Activated gamma-delta T cell (primary cell): ENCODE data around the gene FANCI.

Experiments used
- DNase-seq: peaks from one replicate; lab custom pipeline; 2025; lab: John Stamatoyannopoulos, UW

FANCI gene

DNA sequence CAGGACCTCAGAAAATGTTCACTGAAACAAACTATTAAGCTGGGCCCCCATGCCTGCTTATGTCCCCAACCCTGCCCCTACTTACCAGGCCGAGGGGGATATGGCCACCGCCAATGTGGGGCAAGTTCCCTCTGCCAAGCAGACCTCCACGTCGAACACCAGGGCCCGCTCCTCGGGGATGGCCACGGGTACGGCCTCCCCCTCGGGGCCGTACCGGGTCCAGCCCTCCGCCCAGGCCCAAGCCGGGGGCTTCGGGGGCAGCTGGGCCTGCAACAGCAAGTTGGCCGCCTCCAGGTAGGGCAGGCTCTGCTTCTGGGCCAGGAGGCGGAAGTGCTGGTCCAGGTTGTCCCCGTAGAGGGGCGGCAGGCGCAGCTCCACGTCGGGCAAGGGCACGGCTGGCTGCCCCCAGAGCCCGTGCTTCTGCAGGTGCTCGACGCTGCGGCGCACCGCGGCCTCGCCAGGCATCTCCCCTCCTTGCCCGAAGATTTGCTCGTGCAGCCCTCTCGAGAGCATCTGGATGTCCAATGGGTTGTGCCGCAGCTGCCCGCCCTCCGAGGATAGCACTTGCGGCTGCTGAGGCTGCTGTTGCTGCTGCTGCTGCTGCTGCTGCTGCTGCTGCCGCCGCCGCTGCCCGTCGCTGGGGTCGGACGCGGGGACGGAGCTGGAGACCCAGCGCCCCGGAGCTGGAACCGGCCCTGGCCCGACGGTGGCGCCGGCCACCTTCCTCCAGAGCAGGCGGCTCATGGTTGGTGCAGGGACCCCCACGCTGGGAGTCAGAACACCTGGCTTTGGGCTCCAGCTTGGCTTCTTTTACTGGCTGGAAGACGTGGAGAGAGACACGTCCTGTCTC lies 89.5 kb downstream of the FANCI start:
- peak; percentile 20 for DNase-seq

GRCh38 chr15:89333959-89334509 lies 90.3 kb downstream of the FANCI start:
- no peak for DNase-seq

DNA sequence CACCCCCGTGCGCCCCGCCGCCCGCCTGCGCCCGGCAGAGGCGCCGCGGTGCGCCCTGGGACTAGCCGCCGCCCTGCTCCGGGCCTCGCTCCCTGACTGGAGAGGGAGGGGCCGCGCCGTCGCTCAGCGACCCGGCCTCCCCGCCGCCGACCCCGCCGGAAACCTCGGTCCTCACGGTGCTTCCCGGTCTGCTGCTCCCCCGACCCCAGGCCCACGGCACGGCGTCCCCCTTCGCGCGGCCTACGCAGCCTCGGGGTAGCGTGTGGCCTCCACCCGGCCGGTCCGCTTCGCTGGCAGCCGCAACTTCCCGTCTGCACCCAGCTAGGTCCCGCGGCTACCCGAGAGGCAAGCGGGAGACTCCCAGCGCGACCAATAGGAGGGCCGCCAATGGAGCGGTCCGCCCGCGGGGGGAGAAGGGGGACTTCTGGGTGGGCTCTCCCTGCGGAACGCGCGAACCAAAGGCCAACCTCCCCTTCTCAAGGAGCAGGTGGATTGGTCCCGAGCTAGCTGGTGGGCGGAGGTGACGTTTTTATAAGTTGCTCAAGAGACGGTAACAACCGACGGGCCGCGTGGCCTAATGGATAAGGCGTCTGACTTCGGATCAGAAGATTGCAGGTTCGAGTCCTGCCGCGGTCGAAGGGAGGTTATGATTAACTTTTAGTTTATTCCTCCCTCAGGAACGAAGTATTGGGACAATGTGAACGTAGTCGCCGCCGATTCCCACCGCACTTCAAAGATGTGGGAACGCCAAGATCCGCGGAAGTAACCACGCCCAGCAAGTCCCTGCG lies 90.9 kb downstream of the FANCI start, which contains the start of gene POLG:
Gene POLG, minus strand, starts transcription at position 315 of the 788 bp plus-strand sequence. CDS start 1,070 bp downstream, outside the sequence.
- peak; percentile 97 for DNase-seq

GRCh38 chr15:89335298-89336041 lies 91.7 kb downstream of the FANCI start:
- DNase-seq = peak; percentile 15

GRCh38 chr15:89338036-89338435 lies 94.3 kb downstream of the FANCI start:
- no peak for DNase-seq

DNA sequence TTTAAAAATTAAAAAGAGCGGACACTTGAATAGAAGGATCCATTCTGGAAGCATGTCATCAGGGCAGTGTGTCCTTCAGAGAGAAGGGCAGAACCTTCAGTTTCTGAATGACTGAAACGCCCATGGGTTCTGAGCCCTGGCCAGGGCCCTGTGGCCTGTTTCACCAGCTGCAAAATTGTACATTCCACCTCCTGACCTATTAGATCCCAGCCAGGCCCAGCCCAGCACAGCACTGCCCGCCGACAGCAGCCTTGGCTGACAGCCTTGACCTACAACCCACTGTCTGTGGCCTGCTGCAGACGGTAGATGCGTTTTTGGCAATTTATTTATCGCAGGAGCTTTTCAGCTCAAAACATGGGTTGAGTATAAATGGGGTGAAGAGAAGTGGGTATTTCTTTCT lies 96.8 kb downstream of the FANCI start:
- DNase-seq = no peak

- no peak for DNase-seq
Observed at GRCh38 chr15:89341316-89342005, 97.7 kb downstream of the FANCI start.

DNA sequence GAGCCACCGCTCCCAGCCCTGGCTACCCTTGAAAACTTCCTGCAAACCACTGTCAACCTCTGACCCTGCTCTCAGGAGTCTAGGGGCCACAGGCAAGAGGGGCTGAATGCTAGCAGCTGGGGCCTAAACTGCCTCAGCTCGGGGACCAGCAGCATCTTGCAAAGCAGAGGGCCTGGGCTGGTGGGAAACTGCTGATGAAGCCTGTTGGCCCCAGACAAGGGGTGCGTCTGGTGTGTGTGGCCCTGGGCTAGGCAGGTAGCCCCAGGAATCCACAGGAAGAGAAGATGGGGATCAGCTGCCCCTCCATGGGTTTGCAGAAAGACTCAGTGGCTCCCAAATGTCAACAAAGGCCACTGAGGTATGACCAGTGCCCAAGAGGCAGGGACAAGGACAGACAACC lies 99.1 kb downstream of the FANCI start:
- DNase-seq = no peak

GRCh38 chr15:89345248-89345647 lies 101.5 kb downstream of the FANCI start:
- DNase-seq = no peak

DNA sequence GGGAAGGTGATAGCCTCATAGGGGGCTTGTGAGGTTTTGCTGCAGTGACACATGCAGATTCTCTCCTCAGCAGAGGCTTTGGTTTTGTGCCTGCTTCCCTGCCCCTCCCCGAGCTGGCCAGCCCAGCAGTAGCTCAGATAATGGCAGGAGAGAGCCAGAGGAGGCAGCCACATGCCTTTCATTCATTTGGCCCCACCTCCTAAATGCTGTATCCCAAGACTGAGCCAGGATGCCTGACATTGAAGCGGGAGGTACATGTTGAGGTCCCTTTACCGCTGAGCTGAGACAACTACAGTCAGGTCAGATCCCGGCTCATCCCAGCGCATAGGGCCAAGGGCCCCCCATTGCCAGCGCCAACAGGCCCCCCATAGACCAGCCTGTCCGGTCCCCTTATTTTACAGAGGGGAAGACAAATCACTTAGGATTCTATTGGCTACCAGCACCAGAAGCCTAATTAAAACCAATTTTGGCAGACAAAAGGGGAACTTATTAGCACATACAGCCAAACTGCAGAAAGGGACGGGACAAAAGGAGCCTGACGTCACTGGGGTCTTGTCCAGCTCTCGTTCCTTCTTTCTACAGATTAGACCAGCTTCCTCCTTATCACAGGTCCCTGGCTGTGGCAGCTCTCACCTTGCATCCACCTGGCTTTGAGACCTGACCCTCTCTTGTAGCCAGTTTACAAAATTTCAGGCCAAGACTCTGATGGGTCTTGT lies 102.9 kb downstream of the FANCI start:
- no peak for DNase-seq

DNA sequence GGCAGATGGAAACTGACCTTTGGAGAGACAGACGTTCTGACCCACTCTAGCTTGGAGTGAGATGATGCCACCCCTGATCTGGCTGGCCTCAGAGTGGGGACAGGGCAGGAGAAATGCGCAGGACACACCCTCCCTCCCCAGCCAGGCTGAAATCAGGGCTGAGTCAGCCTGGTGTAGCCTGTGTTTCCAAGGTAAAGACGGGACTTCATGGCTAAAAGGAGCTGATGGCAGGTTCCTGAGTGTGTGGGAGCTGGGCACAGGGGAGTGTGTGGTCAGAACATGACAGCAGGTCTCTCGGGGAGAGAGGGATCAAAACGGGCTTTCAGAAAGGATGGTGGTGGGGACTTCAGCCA lies 105.4 kb downstream of the FANCI start:
- no peak for DNase-seq

GRCh38 chr15:89352476-89352875 lies 108.7 kb downstream of the FANCI start:
- no peak for DNase-seq

- no peak for DNase-seq
Observed at GRCh38 chr15:89353991-89354390, 110.2 kb downstream of the FANCI start.

GRCh38 chr15:89356634-89357298 lies 113.0 kb downstream of the FANCI start:
- DNase-seq = no peak

DNA sequence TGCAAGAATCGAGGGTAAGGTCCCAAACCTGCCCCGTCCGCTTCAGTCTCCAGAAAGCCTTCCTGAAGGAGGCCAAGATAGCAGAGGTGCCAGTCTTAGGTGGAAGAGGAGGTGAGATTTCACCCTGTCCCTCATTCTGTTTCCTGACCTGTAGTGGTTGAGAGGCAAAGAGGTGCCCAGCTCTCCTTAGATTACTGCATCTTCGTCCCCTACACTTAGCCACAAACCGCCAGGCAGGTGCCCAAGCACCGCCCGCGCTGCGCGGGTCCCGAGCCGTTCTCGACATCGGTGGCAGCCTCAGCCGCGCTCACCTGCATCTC lies 114.6 kb downstream of the FANCI start:
- DNase-seq = no peak

GRCh38 chr15:89358755-89359439 lies 115.1 kb downstream of the FANCI start:
- peak; percentile 42 for DNase-seq

DNA sequence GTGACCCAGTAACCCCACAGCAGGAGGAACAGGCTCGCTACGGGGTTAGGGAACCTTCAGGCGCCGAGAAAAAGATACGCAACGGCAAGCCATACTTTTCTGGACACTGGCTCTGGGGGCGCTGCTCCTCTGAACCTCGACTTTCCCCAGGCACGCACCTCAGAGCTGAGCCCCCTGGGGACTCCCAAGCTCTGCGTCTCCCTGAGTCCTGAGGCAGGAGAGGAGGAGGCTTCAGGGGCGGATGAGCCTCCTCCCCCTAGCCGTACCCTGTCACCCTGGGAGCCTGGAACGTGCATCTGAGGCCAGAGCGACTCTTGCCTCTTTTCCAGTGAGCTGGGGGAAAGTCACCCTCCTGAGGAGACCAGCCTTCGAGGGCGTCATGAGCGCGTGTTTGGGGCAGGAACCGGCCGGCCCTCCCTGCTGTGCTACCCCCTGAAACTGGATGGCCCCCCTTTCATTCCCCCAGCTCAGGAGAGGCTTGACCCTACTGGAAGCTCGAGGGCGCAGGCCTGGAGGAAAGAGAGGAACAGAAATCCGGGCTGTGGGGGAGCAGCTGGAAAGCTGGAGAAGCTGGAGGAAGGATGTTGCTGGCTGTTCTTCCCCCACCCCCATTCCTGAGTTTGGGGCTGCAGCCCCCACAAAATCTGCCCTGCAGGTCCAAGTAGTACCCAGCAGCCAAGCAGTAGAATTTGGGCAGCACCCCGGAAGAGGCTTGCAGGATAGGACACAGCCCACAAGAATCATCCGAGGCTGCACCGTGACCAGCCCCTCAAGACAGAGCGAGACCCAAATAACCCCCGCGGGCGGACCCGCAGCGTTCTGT lies 115.9 kb downstream of the FANCI start:
- no peak for DNase-seq

DNA sequence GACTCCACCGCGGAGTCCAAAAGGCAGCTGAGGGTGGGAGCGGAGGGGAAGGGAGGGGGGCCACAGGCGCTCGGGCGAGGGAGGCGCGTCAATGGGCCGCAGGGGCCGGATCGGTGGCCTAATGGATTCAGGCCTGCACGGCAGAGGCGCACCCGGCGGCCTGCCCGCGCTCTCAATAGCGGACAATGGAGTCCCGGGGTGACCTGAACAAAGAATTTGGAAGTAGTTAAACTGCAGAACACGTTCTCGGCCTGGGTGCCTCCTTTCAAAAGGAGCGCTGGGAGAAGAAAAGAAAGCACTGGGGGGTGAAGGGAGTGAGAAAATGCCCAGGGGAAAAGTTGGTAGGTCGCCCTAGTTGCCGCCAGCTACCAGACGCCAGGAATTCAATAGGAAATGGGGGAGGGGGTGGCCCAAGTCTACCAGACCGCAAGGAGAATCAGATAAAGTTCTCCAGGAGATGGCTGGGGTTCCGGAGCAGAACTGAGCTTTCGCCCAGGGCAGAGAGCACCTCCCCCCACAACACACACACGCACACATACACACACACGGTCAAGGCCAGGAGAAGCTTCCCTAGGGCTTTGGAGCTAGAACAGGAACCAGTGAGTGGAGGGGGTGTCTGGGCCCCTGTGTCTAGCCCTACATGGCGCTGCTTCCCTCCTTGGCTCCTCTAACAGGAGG lies 116.7 kb downstream of the FANCI start:
- DNase-seq = no peak
